OCI-M1 (cell line): ENCODE measurements around the gene ZNF107.
A peak's percentile ranks its signal among the peaks of the same experiment; 100 is the strongest.

Experiments used
- DNase-seq: peaks from one replicate; lab custom pipeline; 2025; lab: John Stamatoyannopoulos, UW

The ZNF107 gene

DNA sequence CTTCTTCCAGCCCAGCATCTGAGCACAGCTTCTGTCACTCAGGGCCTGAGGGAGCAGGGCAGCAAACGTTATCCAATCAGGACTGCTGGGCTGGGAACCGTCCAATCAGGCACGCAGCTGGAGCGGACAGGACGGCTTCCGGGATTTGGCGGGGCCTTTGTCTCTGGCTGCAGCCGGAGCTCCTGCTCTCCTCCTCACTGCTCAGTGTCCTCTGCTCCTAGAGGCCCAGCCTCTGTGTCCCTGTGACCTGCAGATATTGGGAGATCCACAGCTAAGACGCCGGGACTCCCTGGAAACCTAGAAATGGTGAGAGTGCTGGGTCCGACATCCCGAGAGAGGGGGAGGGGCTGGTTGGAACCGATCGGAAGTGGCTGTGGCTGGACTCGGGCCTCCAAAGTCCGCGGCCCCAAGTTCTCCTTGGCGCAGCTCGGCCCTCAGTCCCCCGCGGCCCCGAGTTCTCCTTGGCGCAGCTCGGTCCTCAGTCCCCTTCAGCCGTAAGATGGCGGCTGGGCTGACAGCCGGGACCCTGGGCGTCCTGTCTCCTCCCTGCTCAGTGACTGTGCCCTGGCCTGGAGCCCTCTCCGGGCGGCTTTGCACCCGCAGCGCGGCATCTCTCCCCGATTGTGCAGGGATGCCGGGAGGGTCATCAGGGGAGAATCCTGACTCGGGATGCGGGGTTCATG is at the start of gene ZNF107:
Gene ZNF107 (plus strand): TSS at position 154 of the 683 bp plus-strand sequence. CDS start 150 bp downstream, at position 304.
- DNase-seq, result peak; percentile 98

DNA sequence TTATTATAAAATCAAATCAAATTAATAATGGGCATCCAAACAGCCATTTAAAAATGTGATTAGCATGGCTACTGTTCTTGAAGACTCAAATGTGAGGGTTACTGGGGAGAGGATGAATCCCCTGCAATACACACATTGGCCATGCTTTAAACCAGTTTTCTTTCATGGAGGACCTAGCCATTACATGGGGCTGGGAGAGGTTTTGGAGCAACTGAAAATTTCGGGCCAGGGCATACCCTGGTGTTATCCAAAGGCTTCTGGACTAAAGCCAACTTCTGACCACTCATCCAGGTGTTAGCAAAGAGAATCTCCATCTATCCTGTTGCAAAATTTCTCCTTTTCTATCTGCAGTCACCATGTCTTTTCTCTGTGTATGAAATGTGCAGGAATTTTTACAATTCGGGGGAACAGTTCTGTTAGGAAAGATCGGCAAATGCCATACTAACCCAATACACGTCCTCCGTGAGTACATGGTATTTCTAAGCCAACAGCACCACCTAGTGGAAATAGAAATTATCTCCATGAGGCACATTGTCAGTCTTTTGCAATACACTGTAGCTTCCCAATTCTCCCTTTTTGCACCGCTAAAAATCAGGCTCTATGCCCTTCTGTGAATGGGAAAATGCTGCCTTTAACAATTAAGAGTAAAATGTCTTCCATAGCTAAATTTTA is 47.0 kb upstream of the ZNF107 start:
- DNase-seq, result peak; percentile 93

DNA sequence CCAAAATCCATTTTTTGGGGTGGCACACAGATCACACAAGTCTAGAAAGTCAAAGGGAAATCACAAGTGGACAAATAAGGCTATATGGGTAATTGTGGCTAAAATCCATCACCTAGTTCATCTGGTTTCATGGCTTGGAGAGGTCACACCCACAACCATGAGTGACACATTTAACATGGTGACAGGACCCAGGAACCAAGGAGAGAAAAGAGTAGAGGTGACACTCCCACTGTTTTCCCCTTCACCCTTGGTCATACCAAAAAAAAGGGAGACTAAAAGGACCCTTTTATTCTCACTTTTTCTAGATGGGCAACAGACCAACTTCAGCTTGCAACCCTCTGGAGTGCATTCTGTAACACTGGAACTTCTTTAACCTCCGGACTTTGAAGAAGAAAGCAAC is 46.2 kb upstream of the ZNF107 start:
- peak; percentile 29 for DNase-seq

DNA sequence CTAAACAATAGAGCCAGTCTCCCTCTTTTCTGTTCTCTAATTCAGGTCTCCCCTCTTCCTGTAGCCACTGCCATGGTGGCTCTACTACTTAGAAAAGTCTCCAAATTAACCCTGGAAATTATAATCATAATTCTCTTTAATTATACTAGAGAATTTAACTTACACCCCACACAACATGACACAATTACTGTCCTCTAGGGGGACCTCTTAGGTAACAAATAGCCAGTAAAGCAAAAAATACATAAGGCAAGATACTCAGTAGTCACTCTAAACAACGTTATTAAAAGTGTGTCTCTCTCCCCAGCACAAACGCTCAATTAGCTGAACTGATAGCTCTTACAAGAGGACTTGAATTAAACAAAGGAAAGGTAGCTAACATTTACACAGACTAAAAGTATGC is 44.3 kb upstream of the ZNF107 start:
- DNase-seq, result no peak

DNA sequence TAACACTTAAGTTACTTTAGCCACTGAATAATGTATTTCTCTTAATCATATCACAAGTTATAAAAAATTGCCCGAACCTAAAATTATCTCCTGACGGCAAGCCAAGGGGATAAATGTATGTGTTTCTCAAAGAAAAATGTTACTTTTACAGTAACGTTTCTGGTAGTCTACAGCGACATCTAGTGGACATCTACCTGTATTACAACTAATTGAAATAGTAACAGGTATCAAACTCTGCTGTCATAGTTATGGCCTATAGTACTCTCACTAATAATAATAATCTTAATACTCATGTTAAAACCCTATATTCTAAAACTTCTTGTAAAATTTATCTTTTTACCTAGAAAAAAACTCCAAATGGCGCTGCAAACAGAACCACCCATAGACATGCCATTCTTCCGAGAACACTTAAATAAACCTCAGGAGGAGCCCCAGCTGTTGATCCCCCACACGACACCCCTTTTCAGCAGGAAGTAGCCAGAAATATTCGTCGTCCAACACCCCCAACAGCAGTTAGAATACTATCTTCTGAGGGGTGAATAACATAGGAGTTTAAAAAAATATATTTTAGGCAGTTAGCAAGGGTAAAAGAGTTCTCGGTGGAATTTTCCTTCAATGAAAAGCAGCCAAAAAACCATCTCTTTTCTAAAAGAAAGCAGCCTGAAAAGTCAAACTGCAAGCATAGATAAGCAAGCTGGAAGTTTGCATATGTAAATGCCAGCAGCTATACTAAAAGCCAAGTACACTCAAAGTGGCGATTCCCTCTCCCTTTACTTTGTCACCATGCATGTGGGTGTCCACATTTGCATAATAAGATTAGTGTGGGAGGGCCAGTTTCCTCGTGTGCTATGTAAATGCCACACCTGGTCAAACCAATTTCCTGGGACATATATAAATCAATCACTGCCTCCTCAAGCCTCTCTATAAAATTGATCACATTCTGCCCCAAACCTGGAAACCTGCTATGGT is 40.5 kb upstream of the ZNF107 start:
- peak; percentile 78 for DNase-seq

DNA sequence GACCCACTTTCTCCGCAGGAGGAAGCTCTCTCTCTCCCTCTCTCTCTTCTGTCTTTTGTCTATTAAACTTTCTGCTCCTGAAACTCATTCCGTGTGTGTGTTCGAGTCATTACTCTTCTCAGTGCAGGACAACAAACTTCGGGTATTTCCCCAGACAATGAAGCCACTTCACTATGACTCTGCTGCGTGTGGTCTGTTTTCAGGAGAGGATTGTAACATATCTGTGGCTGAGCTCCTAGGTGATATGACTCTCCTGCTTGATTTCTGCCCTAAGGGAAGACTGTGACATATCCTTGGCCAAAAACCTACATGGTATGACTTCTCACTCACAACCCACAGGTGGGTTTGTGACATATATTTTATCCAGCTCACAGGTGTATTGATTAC is 39.9 kb upstream of the ZNF107 start:
- DNase-seq, result no peak

DNA sequence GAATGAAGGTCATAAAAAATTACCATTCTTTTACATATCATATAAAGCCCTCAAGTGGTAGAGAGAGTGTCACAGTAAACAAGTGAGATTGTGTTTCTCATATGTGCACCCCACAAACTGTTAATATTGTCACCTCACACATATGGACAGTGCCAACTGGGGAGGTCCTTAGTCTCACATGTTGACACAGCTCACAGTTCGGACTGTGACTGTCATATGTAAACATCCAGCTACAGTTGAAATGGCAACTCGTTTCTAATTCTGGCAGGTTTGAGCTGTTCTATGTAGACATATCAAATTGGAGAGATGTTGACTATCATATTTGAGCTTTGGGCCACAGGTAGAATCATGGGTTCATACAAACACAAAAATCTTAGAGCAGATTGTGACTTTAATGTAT is 39.4 kb upstream of the ZNF107 start:
- no peak for DNase-seq

DNA sequence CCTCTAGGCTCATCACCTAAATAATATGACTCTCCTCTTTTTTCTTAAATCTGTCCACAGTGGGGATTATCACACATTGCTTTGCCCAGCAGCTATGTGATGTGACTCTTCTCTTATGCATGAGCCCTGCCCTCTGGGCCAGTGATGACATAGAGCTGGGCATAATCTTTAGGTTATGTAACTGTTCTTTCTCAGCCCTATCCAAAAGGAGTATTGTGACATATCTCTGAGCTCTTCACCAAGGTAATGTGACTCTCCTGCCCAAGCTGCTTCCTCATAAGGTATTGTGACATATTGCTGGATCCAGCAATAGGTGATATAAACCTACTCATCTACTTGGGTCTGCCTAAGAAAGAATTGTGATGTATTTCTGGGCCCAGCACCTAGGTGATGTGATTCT is 37.7 kb upstream of the ZNF107 start:
- DNase-seq, result no peak

DNA sequence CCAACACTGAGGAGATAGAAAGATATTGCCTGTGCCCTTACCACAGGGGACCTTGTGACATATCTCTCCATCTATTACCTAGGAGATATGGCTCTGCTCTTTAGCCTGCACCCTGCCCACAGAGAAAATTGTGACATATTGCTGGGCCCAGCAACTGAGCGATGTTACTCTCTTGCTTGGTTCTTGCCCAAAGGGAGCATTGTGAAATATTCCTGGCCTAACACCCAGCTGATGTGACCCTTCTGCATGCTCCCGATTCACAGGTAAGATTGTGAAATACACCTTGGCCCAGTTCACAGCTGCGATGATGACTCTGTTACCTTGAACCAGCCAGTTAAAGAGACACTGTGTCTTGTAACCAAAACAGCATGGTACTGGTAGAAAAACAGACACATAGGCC is 37.2 kb upstream of the ZNF107 start:
- no peak for DNase-seq

DNA sequence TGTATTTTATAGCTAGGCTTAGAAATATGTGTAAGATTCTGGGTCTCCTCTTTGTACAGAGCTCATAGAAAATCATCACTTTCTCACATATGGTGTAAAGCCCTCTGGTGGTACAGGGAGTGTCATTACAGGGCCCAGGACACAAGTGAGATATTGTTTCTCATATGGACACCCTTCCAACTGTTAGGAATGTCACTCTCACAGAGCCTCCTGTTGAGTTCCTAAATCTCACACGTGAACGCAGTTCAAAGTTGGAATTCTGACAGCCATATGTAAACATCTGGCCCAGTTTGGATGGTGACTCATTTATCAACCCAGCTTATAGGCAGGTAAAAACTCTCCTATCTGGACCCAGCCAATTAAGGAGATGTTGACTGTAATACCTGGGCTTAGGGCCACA is 35.4 kb upstream of the ZNF107 start:
- peak; percentile 75 for DNase-seq

DNA sequence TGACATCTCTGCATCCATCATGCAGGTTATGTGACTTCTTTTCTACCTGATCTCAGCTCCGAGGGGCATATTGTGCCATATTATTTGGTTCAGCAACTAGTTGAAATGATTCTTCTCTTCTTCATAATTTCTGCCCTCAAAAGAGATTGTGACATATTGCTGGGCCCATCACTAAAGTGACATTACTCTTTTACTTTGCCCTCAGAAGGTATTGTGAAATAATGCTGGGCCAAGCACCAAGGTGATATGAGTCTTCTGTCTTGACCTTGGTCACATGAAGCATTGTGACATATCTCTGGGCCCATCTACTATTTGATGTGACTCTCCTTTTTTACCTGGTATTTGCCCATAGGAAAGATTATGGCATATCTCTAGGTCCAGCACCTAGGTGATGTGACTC is 33.9 kb upstream of the ZNF107 start:
- DNase-seq, result no peak

DNA sequence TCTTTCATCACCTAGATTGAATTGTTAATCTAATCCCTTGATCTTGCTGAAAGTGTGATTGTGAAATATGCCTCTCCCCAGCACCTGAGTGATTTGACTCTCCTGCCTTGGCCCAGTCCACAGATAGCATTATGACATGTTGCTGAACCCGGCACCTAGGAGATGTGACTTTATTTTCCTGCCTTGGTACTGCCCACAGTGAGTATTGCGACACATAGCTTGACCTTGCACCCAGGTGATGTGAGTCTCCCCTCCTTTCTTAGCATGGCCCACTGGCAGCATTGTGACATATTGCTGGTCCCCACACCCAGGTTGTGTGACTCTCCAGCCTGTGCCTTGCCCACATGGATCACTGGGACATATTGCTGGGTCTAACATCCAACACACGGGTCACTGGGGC is 32.5 kb upstream of the ZNF107 start:
- no peak for DNase-seq

DNA sequence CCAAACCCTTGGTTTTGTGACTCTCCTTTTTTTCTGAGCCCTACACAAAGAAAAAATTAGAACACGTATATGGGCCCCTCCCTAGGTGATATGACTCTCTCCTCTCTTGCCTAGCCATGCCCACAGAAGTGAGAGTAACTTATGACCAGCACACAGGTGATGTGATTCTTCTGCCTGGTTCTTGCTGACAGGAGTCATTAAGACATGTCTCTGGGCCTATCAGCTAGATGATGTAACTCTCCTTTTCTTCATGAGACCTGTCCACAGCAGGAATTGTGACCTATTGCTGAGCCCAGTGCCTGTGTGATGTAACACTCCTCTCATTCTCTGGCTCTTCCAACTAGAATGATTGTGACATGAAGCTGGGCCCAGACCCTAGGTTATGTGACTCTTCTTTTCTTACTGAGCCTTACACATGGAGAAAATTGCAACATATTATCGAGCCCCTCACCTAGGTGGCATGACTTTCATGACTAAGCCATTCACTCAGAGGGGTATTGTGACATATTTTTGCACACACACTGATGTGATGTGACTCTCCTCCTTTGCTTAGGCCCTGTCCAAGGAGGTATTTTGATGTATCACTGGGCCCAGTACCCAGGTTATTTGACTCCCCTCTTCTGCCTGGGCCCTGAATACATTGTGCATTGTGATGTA is 31.4 kb upstream of the ZNF107 start:
- no peak for DNase-seq

DNA sequence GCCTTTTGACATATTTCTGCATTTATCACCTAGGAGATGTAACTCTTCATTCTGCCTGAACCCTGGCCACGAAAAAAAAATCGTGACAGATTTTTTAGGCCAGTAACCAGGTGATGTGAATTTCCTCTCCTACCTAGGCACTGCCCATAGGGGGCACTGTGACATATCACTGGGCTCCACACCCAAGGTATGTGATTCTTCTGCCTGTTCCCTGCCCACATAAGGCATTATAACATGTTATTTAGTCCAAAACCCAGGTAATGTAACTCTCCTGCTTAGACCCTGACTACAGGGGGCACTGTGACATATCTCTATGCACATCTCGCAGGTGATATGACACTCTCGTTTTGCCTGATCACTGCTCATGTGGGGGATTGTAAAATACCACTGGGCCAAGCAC is 29.5 kb upstream of the ZNF107 start:
- DNase-seq, result peak; percentile 44

DNA sequence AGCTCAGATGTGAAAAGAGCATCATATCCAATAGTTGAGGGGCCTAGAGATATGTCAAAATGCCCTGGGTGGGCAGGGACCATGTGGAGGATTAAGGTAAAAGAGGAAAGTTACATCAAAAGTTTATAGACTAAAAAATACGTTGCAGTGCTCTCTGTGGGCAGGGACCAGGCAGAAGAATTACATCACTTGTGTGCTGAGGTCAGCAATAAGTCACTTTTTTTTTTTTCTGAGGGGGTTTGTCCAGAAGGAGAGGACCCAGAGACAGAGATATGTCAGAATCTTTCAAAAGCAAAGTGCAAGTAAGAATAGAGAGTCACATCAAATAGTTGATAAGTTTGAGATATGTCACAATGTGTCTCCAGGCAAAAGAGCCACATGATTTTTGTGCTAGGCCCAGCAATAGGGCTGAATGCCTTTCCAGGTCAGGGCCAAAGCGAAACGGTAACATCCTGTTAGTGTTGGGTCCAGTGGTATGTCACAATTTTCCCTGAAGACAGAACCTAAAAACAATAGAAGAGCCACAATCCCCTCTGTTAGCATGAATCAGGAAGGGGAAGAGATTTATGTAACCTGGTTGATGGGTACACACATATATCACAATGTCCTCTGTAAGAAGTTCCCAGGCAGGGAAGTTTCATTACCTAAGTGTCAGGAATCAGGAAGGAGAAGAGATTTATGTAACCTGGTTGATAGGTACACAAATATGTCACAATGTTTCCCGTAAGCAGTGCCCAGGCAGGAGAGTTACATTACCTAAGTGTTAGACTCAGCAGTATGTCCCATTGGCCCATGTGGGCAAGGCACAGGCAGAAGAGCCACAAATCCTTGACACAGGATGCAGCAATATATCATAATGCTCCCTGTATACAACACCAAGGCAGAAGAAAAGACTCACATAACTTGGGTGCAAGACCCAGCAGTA is 28.1 kb upstream of the ZNF107 start:
- no peak for DNase-seq

DNA sequence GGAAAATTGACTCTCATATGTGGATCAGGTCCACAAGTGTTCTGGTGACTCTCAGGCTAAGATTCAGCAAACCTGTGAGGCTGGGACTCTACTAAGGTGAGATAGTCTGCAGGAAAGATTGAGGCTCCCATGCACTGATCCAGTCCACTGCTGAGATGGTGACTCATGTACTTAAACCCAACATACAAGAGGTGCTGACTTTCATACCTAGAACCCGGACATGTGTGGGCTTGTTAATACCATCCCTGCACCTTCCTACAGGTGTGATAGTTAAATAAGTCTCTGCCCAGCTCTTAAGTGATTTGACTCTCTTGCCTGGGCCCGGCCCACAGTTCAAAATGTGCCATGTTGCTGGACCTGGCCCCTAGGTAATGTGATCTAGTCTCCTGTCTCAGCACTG is 27.1 kb upstream of the ZNF107 start:
- no peak for DNase-seq

DNA sequence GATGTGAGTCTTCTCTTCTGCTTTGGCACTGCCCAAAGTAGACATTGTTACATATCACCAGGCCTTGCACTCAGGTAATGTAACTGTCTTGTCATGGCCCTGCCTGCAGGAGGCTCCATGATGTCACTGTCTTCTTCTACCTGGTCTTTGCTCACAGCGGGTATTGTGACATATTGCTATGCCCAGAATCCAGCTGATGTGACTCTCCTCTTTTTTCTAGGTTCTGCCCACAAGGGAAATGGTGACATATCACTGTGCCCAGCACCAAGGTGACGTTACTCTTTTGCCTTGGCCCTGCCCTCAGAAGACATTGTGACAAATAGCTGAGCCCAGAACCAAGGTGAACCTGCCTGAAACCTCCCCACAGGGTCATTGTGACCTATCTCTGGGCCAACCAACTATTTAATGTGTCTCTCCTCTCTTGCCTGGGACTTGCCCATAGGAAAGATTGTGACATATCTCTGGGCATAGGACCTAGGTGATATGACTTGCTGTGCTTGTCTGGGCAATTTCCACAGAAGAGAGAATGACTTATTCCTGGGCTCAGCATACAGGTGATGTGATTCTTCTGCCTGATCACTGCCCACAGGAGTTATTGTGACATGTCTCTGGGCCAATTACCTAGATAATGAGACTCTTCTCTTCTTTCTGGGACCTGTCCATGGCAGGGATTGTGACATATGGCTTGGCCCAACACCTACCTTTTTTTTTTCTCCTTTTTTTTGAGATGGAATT is 26.5 kb upstream of the ZNF107 start:
- no peak for DNase-seq

DNA sequence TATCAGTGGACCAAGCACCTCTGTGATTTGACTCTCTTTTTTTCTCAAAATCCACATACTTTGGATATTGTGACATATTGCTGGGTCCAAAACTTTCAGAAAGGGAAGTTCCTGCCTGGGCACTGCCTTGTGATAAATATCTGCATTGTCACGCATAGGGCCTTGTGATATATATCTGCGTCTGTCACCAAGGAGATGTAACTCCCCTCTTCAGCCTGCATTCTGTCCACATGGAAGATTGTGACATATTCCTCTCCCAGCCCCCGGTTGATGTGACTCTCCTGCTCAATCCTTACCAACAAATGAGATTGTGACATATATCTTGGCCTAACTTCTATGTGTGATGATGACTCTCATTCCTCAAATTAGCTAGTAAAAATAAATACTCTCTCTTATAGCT is 25.4 kb upstream of the ZNF107 start:
- DNase-seq, result peak; percentile 84

DNA sequence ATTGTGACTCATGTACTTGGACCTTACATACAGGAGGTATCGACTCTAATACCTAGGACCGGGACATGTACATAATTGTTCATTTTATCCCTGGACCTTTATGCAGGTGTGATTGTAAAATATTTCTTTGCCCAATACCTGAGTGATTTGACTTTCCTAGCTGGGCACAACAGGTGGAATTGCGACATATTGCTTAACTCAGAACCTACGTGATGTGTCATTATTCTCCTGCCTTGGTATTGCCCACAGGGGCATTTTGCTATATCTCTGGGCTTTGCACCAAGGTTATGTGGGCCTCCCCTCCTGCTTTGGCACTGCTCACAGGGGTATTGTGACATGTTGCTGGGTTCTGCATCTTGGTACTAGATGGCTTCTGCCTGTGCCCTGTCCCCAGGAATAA is 23.9 kb upstream of the ZNF107 start:
- no peak for DNase-seq

DNA sequence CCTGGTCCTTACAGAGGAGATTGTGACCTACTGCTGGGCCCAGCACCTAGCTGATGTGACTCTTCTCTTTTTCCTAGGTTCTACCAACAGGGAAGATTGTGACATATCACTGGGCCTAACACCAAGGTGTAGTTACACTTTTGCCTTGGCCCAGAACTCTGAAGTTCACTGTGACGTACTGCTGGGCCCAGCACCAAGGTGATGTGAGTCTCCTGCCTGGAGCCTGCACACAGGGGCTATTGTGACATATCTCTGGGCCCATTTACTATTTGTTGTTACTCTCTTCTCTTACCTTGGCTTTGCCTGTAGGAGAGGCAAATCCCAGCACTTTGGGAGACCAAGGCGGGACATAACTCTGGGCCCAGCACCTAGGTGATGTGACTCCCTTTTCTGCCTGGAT is 23.1 kb upstream of the ZNF107 start:
- no peak for DNase-seq
